ENCODE measurements around the gene MAU2. TPM values are rescaled to one million over a fixed set of nuclear protein-coding genes. Genes with fewer than 3 reads are reported as not detected.
A peak's percentile ranks its signal among the peaks of the same experiment; 100 is the strongest.
"Not testable (repeated sequence)": the region's sequence is repeated elsewhere in the genome, so short reads cannot be mapped to it uniquely, and the experiment has no call there.

The MAU2 gene
- total RNA-seq, 2 donors from 2014 or later: 83.7 to 122 TPM

- ATAC-seq (peak; percentile 91 to 92), DNase-seq (ENCODE audit: low spot score) (peak; percentile 87)
- peak overlapping the region; percentile 41 to 76 for H3K27ac Mint-ChIP-seq
- no peaks in the 10 kb centered on the region for H3K36me3 Mint-ChIP-seq
- H3K9me3 Mint-ChIP-seq: no peaks in the 10 kb centered on the region
- H3K4me3 Mint-ChIP-seq: peak overlapping the region; percentile 39
- H3K4me1 Mint-ChIP-seq (ENCODE audit: low read depth in 2 of 2): peaks cover 12 to 13% of the 10 kb centered on the region in 2 donors
- no peaks in the 10 kb centered on the region for H3K27me3 Mint-ChIP-seq
Observed at GRCh38 chr19:19366434-19367396, 46.1 kb downstream of the MAU2 start.

GRCh38 chr19:19368087-19368486 lies 47.5 kb downstream of the MAU2 start:
- Mint-ChIP-seq H3K36me3 (no peaks in the 10 kb centered on the region), H3K9me3 (no peaks in the 10 kb centered on the region), H3K4me3 (no peak overlapping the region), H3K4me1 (ENCODE audit: low read depth in 2 of 2) (peaks cover 12 to 18% of the 10 kb centered on the region in 2 donors), H3K27me3 (no peaks in the 10 kb centered on the region), H3K27ac (no peak overlapping the region)
- DNase-seq (ENCODE audit: low spot score): no peak
- no peak for ATAC-seq

DNA sequence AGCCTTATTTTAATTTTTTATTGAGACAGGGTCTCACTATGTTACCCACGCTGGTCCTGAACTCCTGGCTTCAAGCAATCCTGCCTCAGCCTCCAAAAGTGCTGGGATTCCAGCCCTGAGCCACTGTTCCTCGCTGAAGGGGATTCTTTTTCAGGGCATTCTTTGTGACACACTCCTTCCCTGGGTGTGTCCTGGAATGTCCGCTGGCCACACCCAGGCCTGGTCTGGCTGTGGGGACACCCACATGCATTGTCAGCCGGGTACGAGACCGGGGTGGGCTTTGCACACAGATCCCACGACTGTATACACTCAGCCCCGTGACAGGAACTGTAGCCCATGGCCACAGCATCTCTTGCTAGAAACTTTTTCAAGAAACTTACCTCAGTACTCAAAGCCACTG lies 50.4 kb downstream of the MAU2 start:
- no peak overlapping the region for H3K27ac Mint-ChIP-seq
- H3K36me3 Mint-ChIP-seq: no peaks in the 10 kb centered on the region
- ATAC-seq (no peak), DNase-seq (ENCODE audit: low spot score) (no peak)
- no peak overlapping the region for H3K4me3 Mint-ChIP-seq
- no peaks in the 10 kb centered on the region for H3K27me3 Mint-ChIP-seq
- H3K4me1 Mint-ChIP-seq (ENCODE audit: low read depth in 2 of 2): peaks cover 7 to 11% of the 10 kb centered on the region in 2 donors
- no peaks in the 10 kb centered on the region for H3K9me3 Mint-ChIP-seq

GRCh38 chr19:19372656-19373416 lies 52.2 kb downstream of the MAU2 start:
- Mint-ChIP-seq H3K36me3 (no peaks in the 10 kb centered on the region), H3K27me3 (no peaks in the 10 kb centered on the region)

GRCh38 chr19:19379527-19379926 lies 58.9 kb downstream of the MAU2 start:
- Mint-ChIP-seq H3K27me3 (no peaks in the 10 kb centered on the region), H3K36me3 (no peaks in the 10 kb centered on the region), H3K4me3 (no peak overlapping the region), H3K4me1 (ENCODE audit: low read depth in 2 of 2) (peaks cover 0 to 7% of the 10 kb centered on the region in 2 donors), H3K27ac (no peak overlapping the region), H3K9me3 (no peaks in the 10 kb centered on the region)
- DNase-seq (ENCODE audit: low spot score) (no peak), ATAC-seq (no peak)

More at GRCh38 chr19:19372656-19373416, 52.2 kb downstream of the MAU2 start:
- Mint-ChIP-seq H3K27ac (peak overlapping the region; percentile 94 to 96), H3K4me1 (ENCODE audit: low read depth in 2 of 2) (peaks cover 5 to 7% of the 10 kb centered on the region in 2 donors), H3K9me3 (no peaks in the 10 kb centered on the region), H3K4me3 (peak overlapping the region; percentile 66)
- ATAC-seq (peak; percentile 96 to 97), DNase-seq (ENCODE audit: low spot score) (peak; percentile 74)

DNA sequence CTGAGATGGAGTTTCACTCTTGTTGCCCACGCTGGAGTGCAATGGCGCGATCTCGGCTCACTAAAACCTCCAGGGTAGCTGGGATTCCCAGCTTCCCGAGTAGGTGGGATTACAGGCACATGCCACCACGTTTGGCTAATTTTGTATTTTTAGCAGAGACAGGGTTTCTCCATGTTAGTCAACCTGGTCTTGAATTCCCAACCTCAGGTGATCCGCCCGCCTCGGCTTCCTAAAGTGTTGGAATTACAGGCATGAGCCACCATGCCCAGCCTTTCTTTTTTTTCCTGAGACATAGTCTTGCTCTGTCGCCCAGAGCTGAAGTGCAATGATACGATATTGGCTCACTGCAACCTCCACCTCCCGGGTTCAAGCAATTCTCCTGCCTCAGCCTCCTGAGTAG lies 59.7 kb downstream of the MAU2 start:
- H3K4me1 Mint-ChIP-seq (ENCODE audit: low read depth in 2 of 2); ATAC-seq; H3K36me3 Mint-ChIP-seq; H3K9me3 Mint-ChIP-seq; H3K27ac Mint-ChIP-seq; H3K4me3 Mint-ChIP-seq; DNase-seq (ENCODE audit: low spot score); H3K27me3 Mint-ChIP-seq: not testable (repeated sequence)

DNA sequence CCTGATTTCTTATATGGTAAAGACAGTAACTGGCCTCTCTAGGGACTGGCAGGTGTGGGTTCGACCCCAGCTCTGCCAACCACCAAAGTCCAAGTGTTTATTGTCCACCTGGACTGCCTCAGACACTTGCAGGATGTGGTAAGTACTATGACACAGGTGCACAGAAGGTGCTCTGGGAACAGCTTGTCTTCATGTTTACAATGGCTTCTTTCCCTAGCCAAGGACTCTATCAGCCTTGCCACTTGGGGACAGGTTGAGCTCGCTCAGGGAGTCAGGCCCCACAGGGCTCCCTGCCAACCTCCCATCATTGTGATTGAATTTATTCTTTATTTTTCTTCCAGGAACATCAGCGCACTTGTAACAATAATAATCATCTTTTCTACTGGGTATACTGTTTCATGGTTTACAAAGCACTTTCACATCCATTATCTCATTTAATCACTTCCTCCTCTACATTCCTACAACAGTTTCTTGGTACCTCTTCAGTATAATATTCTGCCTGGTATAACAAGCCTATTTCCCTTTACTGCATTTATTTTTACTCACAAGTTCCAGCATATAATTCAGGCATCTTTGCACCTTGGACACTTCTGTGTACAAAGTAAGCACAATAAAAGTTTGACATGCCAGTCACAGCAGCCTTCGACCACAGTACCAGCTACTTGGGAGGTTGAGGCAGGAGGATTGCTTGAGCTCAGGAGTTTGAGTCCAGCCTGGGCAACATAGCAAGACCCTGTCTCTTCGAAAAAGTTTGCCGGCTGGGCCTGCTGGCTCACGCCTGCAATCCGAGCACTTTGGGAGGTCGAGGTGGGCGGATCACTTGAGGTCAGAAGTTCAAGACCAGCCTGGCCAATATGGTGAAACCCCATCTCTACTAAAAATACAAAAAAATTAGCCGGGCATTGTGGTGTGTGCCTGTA lies 60.6 kb downstream of the MAU2 start:
- Mint-ChIP-seq H3K4me1 (ENCODE audit: low read depth in 2 of 2) (peaks cover 1 to 7% of the 10 kb centered on the region in 2 donors), H3K36me3 (no peaks in the 10 kb centered on the region), H3K9me3 (no peaks in the 10 kb centered on the region), H3K27ac (peak overlapping the region in 1 of 2 donors; percentile 11), H3K4me3 (no peak overlapping the region), H3K27me3 (no peaks in the 10 kb centered on the region)
- no peak for ATAC-seq
- DNase-seq (ENCODE audit: low spot score): no peak

- H3K4me3 Mint-ChIP-seq: no peak overlapping the region
Observed at GRCh38 chr19:19382118-19382517, 61.5 kb downstream of the MAU2 start.

DNA sequence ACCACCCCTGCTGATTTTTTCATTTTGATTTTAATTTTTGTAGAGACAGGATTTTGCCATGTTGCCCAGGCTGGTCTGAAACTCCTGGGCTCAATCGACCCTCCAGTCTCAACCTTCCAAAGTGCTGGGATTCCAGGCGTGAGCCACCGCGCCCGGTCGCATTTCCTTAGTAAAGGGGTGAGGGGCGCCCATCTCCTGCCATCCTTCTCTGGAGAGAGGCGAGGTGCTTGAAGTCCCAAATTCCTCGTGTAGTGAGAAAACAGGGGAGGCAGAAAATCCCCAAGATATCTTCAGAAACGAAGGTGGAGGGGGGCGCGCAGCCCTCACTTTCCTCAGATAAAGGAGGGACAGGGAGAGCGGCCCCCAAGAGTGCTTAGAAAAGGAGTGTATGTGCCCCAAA lies 63.9 kb downstream of the MAU2 start:
- peaks cover 33% of the 10 kb centered on the region in 2 donors for H3K4me1 Mint-ChIP-seq (ENCODE audit: low read depth in 2 of 2)
- peak overlapping the region; percentile 97 to 99 for H3K27ac Mint-ChIP-seq
- ATAC-seq (no peak), DNase-seq (ENCODE audit: low spot score) (no peak)
- no peaks in the 10 kb centered on the region for H3K36me3 Mint-ChIP-seq
- no peaks in the 10 kb centered on the region for H3K9me3 Mint-ChIP-seq
- H3K4me3 Mint-ChIP-seq: peak overlapping the region; percentile 50
- H3K27me3 Mint-ChIP-seq: no peaks in the 10 kb centered on the region

More at GRCh38 chr19:19382118-19382517, 61.5 kb downstream of the MAU2 start:
- Mint-ChIP-seq H3K27ac (no peak overlapping the region), H3K9me3 (no peaks in the 10 kb centered on the region), H3K27me3 (no peaks in the 10 kb centered on the region), H3K4me1 (ENCODE audit: low read depth in 2 of 2) (peaks cover 9 to 10% of the 10 kb centered on the region in 2 donors), H3K36me3 (no peaks in the 10 kb centered on the region)
- DNase-seq (ENCODE audit: low spot score) (no peak), ATAC-seq (no peak)

DNA sequence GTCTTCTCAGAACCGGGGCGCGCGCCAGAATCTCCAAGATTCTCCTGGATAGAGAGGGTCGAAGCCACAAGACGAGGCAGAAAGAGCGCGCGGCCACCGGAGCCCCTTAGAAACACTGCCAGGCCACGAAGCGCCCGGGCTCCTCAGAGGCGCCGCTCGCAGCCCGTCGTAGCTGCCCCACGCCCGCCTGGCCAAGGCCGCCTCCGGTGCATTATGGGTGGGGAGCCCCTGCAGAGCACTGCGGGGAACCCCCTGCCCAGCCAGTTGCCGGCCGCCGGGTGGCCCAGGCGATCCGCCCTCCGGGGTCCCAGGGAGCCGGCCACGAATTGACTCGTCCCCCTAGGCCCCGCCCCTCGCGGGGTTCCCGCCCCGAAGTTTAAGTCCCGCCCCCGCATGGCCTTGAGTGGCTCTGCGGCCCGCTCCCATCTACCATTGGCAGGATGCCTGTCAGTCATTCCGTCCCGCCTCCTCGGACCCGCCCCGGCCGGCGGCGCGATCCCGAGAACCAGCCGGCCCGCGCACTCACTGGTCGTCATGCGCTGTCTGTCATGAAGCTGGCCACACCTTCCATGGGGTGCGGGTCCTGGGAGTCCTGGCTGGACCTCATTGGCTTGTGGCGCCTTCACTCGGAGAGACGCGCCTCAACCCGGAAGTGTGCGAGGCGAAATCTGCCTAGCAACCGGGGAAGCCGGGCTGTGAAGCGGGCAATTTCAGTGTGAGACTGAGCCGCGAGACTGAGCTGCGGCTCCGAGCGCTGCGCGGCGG lies 64.7 kb downstream of the MAU2 start:
- no peaks in the 10 kb centered on the region for H3K36me3 Mint-ChIP-seq
- H3K4me3 Mint-ChIP-seq: peak overlapping the region; percentile 100
- peak; percentile 95 for ATAC-seq
- no peaks in the 10 kb centered on the region for H3K27me3 Mint-ChIP-seq
- H3K9me3 Mint-ChIP-seq: no peaks in the 10 kb centered on the region
- H3K27ac Mint-ChIP-seq: peak overlapping the region; percentile 97 to 99
- peaks cover 38 to 40% of the 10 kb centered on the region in 2 donors for H3K4me1 Mint-ChIP-seq (ENCODE audit: low read depth in 2 of 2)
- peak; percentile 100 for DNase-seq (ENCODE audit: low spot score)

GRCh38 chr19:19385896-19386869 lies 65.6 kb downstream of the MAU2 start:
- peak in 1 of 2 donors; percentile 55 for ATAC-seq
- Mint-ChIP-seq H3K9me3 (no peaks in the 10 kb centered on the region), H3K27ac (peak overlapping the region; percentile 97 to 99), H3K36me3 (no peaks in the 10 kb centered on the region), H3K4me3 (peak overlapping the region; percentile 100), H3K27me3 (no peaks in the 10 kb centered on the region), H3K4me1 (ENCODE audit: low read depth in 2 of 2) (peaks cover 44 to 49% of the 10 kb centered on the region in 2 donors)
- no peak for DNase-seq (ENCODE audit: low spot score)

GRCh38 chr19:19387108-19387507 lies 66.5 kb downstream of the MAU2 start:
- H3K27ac Mint-ChIP-seq: peak overlapping the region; percentile 97 to 99
- no peaks in the 10 kb centered on the region for H3K27me3 Mint-ChIP-seq
- ATAC-seq: no peak
- no peaks in the 10 kb centered on the region for H3K9me3 Mint-ChIP-seq
- DNase-seq (ENCODE audit: low spot score): no peak
- peak overlapping the region; percentile 100 for H3K4me3 Mint-ChIP-seq
- no peaks in the 10 kb centered on the region for H3K36me3 Mint-ChIP-seq
- peaks cover 45 to 56% of the 10 kb centered on the region in 2 donors for H3K4me1 Mint-ChIP-seq (ENCODE audit: low read depth in 2 of 2)

Measured in natural killer cell treated with Interleukin-12 subunit alpha and Interleukin-12 subunit beta and Interleukin-15 and Interleukin-18, amount 100 ng/mL, for 72 hours (primary cell).